Trophoblast cell (in vitro differentiated cells and primary cell): ENCODE results near the gene ASTN2.

Source experiments
- DNase-seq, 2 donors: peaks; one replicate each; pipeline ENCODE4 v3.0.0-alpha.2; 2016
- H2AFZ ChIP-seq: 2 replicates; pipeline ENCODE4 v1.6.1; 2013; ENCODE audit warnings: low read length, moderate library complexity, mild to moderate bottlenecking; ENCODE audit not compliant: insufficient read depth, poor library complexity
- H2AK5ac ChIP-seq: 2 replicates; pipeline ENCODE4 v1.6.1; 2013; ENCODE audit warnings: mild to moderate bottlenecking, low read length
- H2BK120ac ChIP-seq: 2 replicates; pipeline ENCODE4 v1.6.1; 2013; ENCODE audit warnings: low read length, mild to moderate bottlenecking, moderate library complexity; ENCODE audit not compliant: insufficient read depth, poor library complexity
- H2BK12ac ChIP-seq: 2 replicates; pipeline ENCODE4 v1.6.1; 2013; ENCODE audit warnings: mild to moderate bottlenecking, low read length, moderate library complexity
- H2BK5ac ChIP-seq: 2 replicates; pipeline ENCODE4 v1.6.1; 2013; ENCODE audit warnings: low read length, low read depth, moderate library complexity, mild to moderate bottlenecking; ENCODE audit not compliant: poor library complexity
- H3K14ac ChIP-seq: 2 replicates; pipeline ENCODE4 v1.6.1; 2013; ENCODE audit warnings: mild to moderate bottlenecking, low read length
- H3K18ac ChIP-seq: 2 replicates; pipeline ENCODE4 v1.6.1; 2013; ENCODE audit warnings: mild to moderate bottlenecking, low read length
- H3K23ac ChIP-seq: 2 replicates; pipeline ENCODE4 v1.6.1; 2013; ENCODE audit warnings: low read length
- H3K27ac ChIP-seq: 2 replicates; pipeline ENCODE4 v1.5.1; 2013; ENCODE audit warnings: low read depth, mild to moderate bottlenecking, inconsistent platforms, low read length, moderate library complexity
- H3K27me3 ChIP-seq: 2 replicates; pipeline ENCODE4 v1.6.1; 2013; ENCODE audit warnings: inconsistent platforms, mild to moderate bottlenecking, low read length, moderate library complexity; ENCODE audit not compliant: insufficient read depth
- H3K36me3 ChIP-seq, 2 experiments: 1 replicate in 1 of 2; 2 replicates in 1 of 2; pipeline ENCODE4 v1.6.1; 2013; ENCODE audit warnings: low read length in 2 of 2, mild to moderate bottlenecking in 2 of 2, moderate library complexity in 1 of 2; ENCODE audit not compliant: insufficient read depth in 2 of 2, control insufficient read depth in 1 of 2
- H3K4ac ChIP-seq: 2 replicates; pipeline ENCODE4 v1.6.1; 2013; ENCODE audit warnings: low read depth, mild to moderate bottlenecking, low read length, moderate library complexity
- H3K4me1 ChIP-seq, 2 experiments: 1 replicate in 1 of 2; 2 replicates in 1 of 2; pipeline ENCODE4 v1.6.1; 2013; ENCODE audit warnings: low read length in 2 of 2, mild to moderate bottlenecking in 2 of 2, moderate library complexity in 1 of 2; ENCODE audit not compliant: insufficient read depth in 2 of 2, control insufficient read depth in 1 of 2
- H3K4me2 ChIP-seq: 2 replicates; pipeline ENCODE4 v1.6.1; 2013; ENCODE audit warnings: inconsistent platforms, mild to moderate bottlenecking, low read length, moderate library complexity
- H3K4me3 ChIP-seq: 2 replicates; pipeline ENCODE4 v1.5.1; 2013; ENCODE audit warnings: mild to moderate bottlenecking, low read depth, low read length, inconsistent platforms
- H3K79me1 ChIP-seq: one replicate; pipeline ENCODE4 v1.6.1; 2013; ENCODE audit warnings: low read length
- H3K79me2 ChIP-seq: 2 replicates; pipeline ENCODE4 v1.6.1; 2013; ENCODE audit warnings: low read length, mild to moderate bottlenecking; ENCODE audit not compliant: control insufficient read depth, insufficient read depth, poor library complexity
- H3K9ac ChIP-seq: 2 replicates; pipeline ENCODE4 v1.6.1; 2013; ENCODE audit warnings: mild to moderate bottlenecking, low read length
- H3K9me3 ChIP-seq: 2 replicates; pipeline ENCODE4 v1.6.1; 2013; ENCODE audit warnings: low read depth, mild to moderate bottlenecking, control low read depth, inconsistent platforms, low read length; ENCODE audit not compliant: insufficient read depth
- H4K12ac ChIP-seq: 2 replicates; pipeline ENCODE4 v1.6.1; 2013; ENCODE audit warnings: low read depth, mild to moderate bottlenecking, low read length, moderate library complexity
- H4K8ac ChIP-seq: 2 replicates; pipeline ENCODE4 v1.6.1; 2013; ENCODE audit warnings: low read depth, mild to moderate bottlenecking, low read length, moderate library complexity
- H4K91ac ChIP-seq: one replicate; pipeline ENCODE4 v1.6.1; 2013; ENCODE audit warnings: low read depth, mild to moderate bottlenecking, low read length, moderate library complexity
- WGBS: extraction: QIAGEN DNeasy Blood & Tissue Kit; methylation state at CpG from one replicate; pipeline ENCODE4 v1.1.7; 2013; ENCODE audit warnings: missing lambda C conversion rate; ENCODE audit not compliant: insufficient read length, insufficient coverage; ENCODE audit errors: extremely low coverage; 5-methylcytosine and 5-hydroxymethylcytosine counted together

Gene ASTN2

DNA sequence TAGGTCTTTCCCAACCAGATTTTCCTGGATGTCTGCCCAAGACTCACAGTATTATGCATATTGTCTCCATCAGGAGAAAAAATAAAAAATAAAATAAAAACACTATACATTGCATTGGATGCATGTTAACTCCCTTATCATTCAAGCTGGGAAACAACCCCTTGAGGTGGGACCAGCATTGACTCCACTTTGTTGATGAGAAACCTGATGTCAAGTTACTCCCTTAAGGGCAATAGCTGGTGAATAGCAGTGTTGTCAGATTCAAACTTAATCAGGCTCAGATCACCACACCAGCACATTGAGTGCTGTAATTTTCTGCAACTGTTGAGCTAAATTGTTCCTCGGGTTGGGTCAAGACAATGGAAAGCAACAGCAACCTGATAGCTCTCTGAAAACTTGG lies 991.7 kb downstream of the ASTN2 start:
- Histone ChIP-seq H2BK12ac (no peak overlapping the region), H3K4me2 (no peak overlapping the region), H4K12ac (no peak overlapping the region), H3K79me1 (no peaks in the 10 kb centered on the region), H3K4me3 (no peak overlapping the region), H3K18ac (no peak overlapping the region), H2BK120ac (no peak overlapping the region), H2BK5ac (no peak overlapping the region), H3K79me2 (no peaks in the 10 kb centered on the region), H3K4ac (no peak overlapping the region), H3K4me1 (no peaks in the 10 kb centered on the region), H3K27ac (no peak overlapping the region), H4K8ac (no peak overlapping the region), H2AK5ac (no peak overlapping the region), H3K27me3 (no peaks in the 10 kb centered on the region), H3K9me3 (no peaks in the 10 kb centered on the region), H4K91ac (no peak overlapping the region), H3K36me3 (peaks cover 0 to 2% of the 10 kb centered on the region in 2 experiments), H3K23ac (no peak overlapping the region), H3K9ac (no peak overlapping the region), H3K14ac (no peak overlapping the region), H2AFZ (no peak overlapping the region)
- DNase-seq = peak in 1 of 2 donors; percentile 34
- WGBS = no CpG with 5 or more reads among the region's 1 CpG

DNA sequence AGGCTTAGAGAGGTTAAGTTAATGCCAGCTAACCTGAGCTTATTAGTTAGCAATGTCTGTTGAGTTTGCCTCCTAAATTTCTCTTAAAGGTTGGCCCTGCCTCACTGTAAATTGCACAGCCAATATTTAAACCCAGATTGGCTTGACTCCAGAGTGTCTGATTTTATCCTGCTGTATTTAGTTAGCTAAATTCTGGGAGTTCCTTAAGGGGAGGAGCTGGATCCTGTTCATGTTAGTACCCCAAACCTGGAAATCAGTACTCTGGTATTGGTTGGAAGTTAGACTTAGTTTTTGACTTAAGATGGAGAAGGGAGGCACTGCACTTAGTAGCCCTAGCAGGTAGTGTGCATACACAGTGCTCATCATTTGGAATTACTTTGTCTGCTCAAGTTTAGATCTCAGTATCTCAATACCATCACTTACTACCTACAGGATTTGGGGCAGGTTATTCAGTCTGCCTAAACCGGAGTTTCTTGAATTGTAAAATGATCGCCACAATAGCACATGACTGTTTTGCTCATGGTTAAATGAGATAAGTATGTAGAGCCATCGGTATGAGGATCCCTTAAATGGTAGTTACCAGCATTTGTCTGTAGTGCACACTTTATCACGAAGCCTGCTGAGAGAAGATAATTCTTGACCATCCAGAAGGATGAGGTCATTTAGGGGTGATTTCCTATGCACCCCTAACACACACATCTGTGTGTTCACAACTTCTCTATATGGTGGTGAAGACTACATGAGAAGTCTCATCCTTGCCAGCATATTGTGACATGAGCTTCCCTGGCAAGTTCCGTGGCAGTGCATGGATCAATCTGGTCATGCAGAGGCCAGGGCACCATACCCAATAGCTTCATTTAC lies 992.5 kb downstream of the ASTN2 start:
- Histone ChIP-seq H3K18ac (no peak overlapping the region), H2BK12ac (no peak overlapping the region), H3K27ac (no peak overlapping the region), H4K91ac (no peak overlapping the region), H3K4me2 (no peak overlapping the region), H3K36me3 (peaks cover 0 to 2% of the 10 kb centered on the region in 2 experiments), H4K8ac (no peak overlapping the region), H4K12ac (no peak overlapping the region), H3K14ac (no peak overlapping the region), H2AFZ (no peak overlapping the region), H3K79me1 (no peaks in the 10 kb centered on the region), H3K4me3 (no peak overlapping the region), H3K79me2 (no peaks in the 10 kb centered on the region), H3K4ac (no peak overlapping the region), H2BK120ac (no peak overlapping the region), H2BK5ac (no peak overlapping the region), H3K4me1 (peaks cover 2 to 3% of the 10 kb centered on the region in 2 experiments), H3K27me3 (no peaks in the 10 kb centered on the region), H2AK5ac (no peak overlapping the region), H3K23ac (no peak overlapping the region), H3K9me3 (no peaks in the 10 kb centered on the region), H3K9ac (no peak overlapping the region)
- peak in 1 of 2 donors; percentile 49 for DNase-seq
- no CpG with 5 or more reads among the region's 5 CpGs for WGBS

DNA sequence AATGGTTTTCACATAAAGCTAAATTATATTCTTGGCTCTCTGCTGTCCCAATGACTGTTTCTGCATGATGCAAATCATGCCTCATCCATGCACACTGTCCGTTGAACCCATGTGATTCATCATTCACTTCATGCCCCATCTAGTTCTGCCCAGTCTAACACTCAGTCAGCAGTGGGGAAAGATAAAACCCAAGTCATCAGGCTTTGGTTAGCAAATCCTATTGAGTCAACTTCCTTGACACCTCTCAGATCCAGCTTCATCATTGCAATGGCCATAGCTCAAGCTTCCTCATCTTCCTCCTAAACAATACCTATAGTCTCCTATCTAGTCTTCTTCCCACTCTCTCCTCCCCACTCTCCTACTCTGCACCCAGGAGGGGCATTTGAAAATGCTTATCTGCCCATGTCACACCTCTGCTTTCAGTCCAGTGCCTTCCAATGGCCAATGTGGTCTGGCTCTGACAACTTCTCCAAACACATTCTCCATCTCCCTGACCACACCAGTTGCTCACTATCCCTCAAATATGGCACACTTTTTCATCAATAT lies 993.8 kb downstream of the ASTN2 start:
- H3K27me3 ChIP-seq = no peaks in the 10 kb centered on the region
- H3K4me1 ChIP-seq = peaks cover 2 to 3% of the 10 kb centered on the region in 2 experiments
- H3K9me3 ChIP-seq = no peaks in the 10 kb centered on the region
- H4K91ac ChIP-seq = no peak overlapping the region
- no peak overlapping the region for H2BK5ac ChIP-seq
- H3K23ac ChIP-seq = no peak overlapping the region
- no peak overlapping the region for H3K4ac ChIP-seq
- H3K79me1 ChIP-seq = no peaks in the 10 kb centered on the region
- no peak overlapping the region for H3K4me2 ChIP-seq
- H3K27ac ChIP-seq = no peak overlapping the region
- no CpG with 5 or more reads among the region's 1 CpG for WGBS
- no peak for DNase-seq
- no peak overlapping the region for H3K9ac ChIP-seq
- H2AK5ac ChIP-seq = no peak overlapping the region
- no peak overlapping the region for H3K18ac ChIP-seq
- H4K12ac ChIP-seq = no peak overlapping the region
- H3K36me3 ChIP-seq = peaks cover 0 to 2% of the 10 kb centered on the region in 2 experiments
- H2BK120ac ChIP-seq = no peak overlapping the region
- no peak overlapping the region for H3K14ac ChIP-seq
- H3K79me2 ChIP-seq = no peaks in the 10 kb centered on the region
- H2AFZ ChIP-seq = no peak overlapping the region
- H3K4me3 ChIP-seq = no peak overlapping the region
- no peak overlapping the region for H2BK12ac ChIP-seq
- H4K8ac ChIP-seq = no peak overlapping the region

- H3K79me1 ChIP-seq = no peaks in the 10 kb centered on the region
- H4K91ac ChIP-seq = no peak overlapping the region
- H3K79me2 ChIP-seq = no peaks in the 10 kb centered on the region
- no peak overlapping the region for H3K4me3 ChIP-seq
- no peak overlapping the region for H3K23ac ChIP-seq
- H4K12ac ChIP-seq = no peak overlapping the region
- no peak overlapping the region for H2BK12ac ChIP-seq
- H3K9ac ChIP-seq = no peak overlapping the region
- H2AFZ ChIP-seq = no peak overlapping the region
- H3K9me3 ChIP-seq = no peaks in the 10 kb centered on the region
- H3K4me2 ChIP-seq = no peak overlapping the region
- H2BK5ac ChIP-seq = no peak overlapping the region
- H3K4me1 ChIP-seq = peaks cover 2 to 3% of the 10 kb centered on the region in 2 experiments
- H4K8ac ChIP-seq = no peak overlapping the region
- H2AK5ac ChIP-seq = no peak overlapping the region
- no CpG with 5 or more reads among the region's 3 CpGs for WGBS
- H3K14ac ChIP-seq = no peak overlapping the region
- H3K18ac ChIP-seq = no peak overlapping the region
- no peaks in the 10 kb centered on the region for H3K27me3 ChIP-seq
- no peak overlapping the region for H2BK120ac ChIP-seq
- H3K36me3 ChIP-seq = no peaks in the 10 kb centered on the region
- DNase-seq = no peak
- no peak overlapping the region for H3K27ac ChIP-seq
- no peak overlapping the region for H3K4ac ChIP-seq
Observed at GRCh38 chr9:116419181-116419580, 995.7 kb downstream of the ASTN2 start.
